ENCODE results near the gene CTDSP2.

DNA sequence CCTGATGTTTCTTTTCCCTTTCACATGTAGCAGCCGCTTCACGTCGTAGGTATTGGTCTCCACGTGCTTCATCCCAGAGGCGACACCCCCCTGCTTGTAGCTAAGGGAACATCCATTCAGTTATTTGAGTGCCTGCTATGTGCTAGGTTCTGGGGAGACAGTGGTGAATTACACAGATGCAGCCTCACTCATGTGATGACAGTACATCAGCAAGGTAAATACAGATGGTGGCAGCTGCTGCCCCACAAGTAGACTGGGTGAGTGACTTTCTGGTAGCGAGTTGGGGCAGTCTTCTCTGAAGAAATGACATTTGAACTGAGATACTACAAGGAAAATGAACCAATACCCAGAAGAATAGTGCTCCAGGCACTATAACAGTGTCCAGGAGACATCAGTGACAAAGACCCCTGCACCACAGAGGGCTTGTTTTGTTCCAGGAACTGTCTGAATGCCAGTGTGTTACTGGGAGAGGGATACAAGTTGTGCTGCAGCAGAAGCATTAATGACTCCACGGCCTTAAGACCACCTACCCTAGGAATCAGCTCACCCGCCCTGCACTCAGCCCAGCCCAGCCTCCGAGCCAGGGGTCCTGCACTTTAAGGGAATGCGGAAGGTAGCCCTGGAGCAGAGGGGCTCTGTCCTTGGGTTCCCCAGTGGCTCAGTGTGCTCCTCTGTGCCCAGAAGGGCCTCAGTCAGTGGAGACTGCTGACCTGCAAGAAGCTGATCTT lies 35.3 kb downstream of the CTDSP2 start:
- TF ChIP-seq, protein P1, sequence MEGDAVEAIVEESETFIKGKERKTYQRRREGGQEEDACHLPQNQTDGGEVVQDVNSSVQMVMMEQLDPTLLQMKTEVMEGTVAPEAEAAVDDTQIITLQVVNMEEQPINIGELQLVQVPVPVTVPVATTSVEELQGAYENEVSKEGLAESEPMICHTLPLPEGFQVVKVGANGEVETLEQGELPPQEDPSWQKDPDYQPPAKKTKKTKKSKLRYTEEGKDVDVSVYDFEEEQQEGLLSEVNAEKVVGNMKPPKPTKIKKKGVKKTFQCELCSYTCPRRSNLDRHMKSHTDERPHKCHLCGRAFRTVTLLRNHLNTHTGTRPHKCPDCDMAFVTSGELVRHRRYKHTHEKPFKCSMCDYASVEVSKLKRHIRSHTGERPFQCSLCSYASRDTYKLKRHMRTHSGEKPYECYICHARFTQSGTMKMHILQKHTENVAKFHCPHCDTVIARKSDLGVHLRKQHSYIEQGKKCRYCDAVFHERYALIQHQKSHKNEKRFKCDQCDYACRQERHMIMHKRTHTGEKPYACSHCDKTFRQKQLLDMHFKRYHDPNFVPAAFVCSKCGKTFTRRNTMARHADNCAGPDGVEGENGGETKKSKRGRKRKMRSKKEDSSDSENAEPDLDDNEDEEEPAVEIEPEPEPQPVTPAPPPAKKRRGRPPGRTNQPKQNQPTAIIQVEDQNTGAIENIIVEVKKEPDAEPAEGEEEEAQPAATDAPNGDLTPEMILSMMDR (IDR thresholded peaks at IDR 0.05): no peak
- TF ChIP-seq, protein P2, sequence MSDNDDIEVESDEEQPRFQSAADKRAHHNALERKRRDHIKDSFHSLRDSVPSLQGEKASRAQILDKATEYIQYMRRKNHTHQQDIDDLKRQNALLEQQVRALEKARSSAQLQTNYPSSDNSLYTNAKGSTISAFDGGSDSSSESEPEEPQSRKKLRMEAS (IDR thresholded peaks at IDR 0.05; ENCODE audit: low read depth): no peak
- no peak for TF ChIP-seq POLR2AphosphoS5 (IDR thresholded peaks at IDR 0.05; ENCODE audit: low read depth, low read length)
- TF ChIP-seq RAD21 (IDR thresholded peaks at IDR 0.05; ENCODE audit: low read length): no peak
- no peak for TF ChIP-seq FOXM1 (IDR thresholded peaks at IDR 0.05; ENCODE audit: low read depth)
- TF ChIP-seq, protein P3, sequence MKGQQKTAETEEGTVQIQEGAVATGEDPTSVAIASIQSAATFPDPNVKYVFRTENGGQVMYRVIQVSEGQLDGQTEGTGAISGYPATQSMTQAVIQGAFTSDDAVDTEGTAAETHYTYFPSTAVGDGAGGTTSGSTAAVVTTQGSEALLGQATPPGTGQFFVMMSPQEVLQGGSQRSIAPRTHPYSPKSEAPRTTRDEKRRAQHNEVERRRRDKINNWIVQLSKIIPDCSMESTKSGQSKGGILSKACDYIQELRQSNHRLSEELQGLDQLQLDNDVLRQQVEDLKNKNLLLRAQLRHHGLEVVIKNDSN (IDR thresholded peaks at IDR 0.05; ENCODE audit: borderline replicate concordance, low read depth): no peak
- no peak for TF ChIP-seq RFX5 (IDR thresholded peaks at IDR 0.05; ENCODE audit: low read length)
- TF ChIP-seq, protein P4, sequence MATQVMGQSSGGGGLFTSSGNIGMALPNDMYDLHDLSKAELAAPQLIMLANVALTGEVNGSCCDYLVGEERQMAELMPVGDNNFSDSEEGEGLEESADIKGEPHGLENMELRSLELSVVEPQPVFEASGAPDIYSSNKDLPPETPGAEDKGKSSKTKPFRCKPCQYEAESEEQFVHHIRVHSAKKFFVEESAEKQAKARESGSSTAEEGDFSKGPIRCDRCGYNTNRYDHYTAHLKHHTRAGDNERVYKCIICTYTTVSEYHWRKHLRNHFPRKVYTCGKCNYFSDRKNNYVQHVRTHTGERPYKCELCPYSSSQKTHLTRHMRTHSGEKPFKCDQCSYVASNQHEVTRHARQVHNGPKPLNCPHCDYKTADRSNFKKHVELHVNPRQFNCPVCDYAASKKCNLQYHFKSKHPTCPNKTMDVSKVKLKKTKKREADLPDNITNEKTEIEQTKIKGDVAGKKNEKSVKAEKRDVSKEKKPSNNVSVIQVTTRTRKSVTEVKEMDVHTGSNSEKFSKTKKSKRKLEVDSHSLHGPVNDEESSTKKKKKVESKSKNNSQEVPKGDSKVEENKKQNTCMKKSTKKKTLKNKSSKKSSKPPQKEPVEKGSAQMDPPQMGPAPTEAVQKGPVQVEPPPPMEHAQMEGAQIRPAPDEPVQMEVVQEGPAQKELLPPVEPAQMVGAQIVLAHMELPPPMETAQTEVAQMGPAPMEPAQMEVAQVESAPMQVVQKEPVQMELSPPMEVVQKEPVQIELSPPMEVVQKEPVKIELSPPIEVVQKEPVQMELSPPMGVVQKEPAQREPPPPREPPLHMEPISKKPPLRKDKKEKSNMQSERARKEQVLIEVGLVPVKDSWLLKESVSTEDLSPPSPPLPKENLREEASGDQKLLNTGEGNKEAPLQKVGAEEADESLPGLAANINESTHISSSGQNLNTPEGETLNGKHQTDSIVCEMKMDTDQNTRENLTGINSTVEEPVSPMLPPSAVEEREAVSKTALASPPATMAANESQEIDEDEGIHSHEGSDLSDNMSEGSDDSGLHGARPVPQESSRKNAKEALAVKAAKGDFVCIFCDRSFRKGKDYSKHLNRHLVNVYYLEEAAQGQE (IDR thresholded peaks at IDR 0.05; ENCODE audit: low read depth, low read length): no peak
- TF ChIP-seq GATA2 (CRISPR knock-in tag; IDR thresholded peaks at IDR 0.05): no peak
- TF ChIP-seq EP300 (IDR thresholded peaks at IDR 0.05; ENCODE audit: borderline replicate concordance in 1 of 2, low read depth in 1 of 2, low read length in 1 of 2): no peak
- no peak for TF ChIP-seq FOSL2 (IDR thresholded peaks at IDR 0.05; ENCODE audit: borderline replicate concordance, low read depth)
- TF ChIP-seq, protein P5, sequence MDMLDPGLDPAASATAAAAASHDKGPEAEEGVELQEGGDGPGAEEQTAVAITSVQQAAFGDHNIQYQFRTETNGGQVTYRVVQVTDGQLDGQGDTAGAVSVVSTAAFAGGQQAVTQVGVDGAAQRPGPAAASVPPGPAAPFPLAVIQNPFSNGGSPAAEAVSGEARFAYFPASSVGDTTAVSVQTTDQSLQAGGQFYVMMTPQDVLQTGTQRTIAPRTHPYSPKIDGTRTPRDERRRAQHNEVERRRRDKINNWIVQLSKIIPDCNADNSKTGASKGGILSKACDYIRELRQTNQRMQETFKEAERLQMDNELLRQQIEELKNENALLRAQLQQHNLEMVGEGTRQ (IDR thresholded peaks at IDR 0.05; ENCODE audit: borderline replicate concordance, low read depth, low read length): no peak
